HG02759 (cell line): ENCODE results near the gene ADAMTSL3.

Experiments
- ATAC-seq: cut with Tn5 transposase; IDR thresholded peaks from one replicate; pipeline ENCODE4 v1.9.1; 2021; ENCODE audit warnings: mild to moderate bottlenecking, moderate library complexity; ENCODE audit not compliant: unreplicated experiment

Gene ADAMTSL3

DNA sequence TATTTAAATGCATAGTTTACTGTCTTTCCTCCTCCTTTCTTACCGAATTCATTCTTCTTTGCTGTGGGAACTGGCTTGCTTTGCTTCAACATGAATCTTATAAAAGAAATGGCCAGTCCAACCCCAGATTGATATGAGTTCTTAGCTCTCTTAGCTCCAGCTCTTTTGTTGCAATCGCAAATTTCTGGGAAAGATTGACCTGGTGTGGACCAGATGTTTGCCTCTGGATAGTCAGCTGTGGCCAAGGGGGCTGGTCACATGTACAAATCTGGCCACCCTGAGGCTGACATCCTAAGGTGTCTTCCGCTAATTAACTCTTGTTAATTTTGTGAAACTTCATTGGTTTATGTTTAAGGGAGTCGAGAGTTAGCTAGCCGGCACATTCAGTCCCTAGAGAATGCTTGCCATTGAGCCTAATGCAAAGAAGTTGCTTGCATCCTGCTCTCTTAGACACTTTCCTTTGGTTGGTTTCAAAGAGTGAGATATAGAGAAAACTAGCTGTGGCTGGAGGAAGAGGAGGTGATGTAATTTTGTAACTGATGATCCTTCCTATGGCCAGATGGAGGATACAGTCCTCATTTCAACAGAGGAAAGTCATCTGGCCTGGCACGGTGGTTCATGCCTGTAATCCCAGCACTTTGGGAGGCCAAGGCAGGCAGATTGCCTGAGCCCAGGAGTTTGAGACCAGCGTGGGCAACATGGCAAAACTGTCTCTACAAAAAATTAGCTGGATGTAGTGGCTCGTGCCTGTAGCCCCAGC, 162.4 kb downstream of the ADAMTSL3 start:
- ATAC-seq = no peak

GRCh38 chr15:83818591-83818990, 164.7 kb downstream of the ADAMTSL3 start:
- no peak for ATAC-seq

GRCh38 chr15:83830381-83830780, 176.5 kb downstream of the ADAMTSL3 start:
- ATAC-seq = no peak

DNA sequence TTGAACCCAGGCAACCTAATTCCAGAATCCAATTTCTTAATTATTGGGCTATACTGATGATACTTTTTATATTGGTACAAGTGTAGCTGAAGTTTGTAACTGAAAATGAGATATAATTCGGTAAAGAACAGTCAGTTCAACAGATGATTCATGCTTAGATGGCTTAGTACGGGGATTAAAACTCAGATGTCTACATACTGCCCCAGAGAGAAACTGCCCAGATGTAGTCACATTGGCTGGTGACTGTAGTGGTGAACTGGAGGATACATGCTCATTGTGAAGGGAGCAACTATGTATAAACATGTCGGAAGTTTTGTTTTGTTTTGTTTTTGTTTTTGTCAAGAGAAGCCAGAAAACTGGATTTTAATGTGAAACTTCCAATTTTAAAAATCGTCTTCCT, 179.6 kb downstream of the ADAMTSL3 start:
- ATAC-seq = no peak

DNA sequence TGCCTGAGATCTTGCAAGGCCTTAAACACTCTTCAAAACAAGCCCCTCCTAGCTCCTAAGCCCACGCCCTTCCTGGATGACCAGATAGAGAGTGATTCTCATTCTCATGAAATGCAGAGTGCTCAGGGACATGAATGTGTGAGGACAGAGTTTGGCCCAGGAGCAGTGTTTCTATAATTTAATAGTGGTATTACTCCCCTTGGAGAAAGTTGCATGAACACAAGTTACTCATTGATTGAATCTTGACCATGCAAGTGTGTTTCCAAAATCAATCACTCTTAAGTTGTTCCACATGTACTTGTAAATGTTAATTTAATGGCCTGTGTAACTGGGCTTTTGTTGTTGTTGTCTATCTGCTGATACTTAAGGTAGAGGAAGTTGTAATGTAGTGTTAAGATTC, 181.6 kb downstream of the ADAMTSL3 start:
- no peak for ATAC-seq

DNA sequence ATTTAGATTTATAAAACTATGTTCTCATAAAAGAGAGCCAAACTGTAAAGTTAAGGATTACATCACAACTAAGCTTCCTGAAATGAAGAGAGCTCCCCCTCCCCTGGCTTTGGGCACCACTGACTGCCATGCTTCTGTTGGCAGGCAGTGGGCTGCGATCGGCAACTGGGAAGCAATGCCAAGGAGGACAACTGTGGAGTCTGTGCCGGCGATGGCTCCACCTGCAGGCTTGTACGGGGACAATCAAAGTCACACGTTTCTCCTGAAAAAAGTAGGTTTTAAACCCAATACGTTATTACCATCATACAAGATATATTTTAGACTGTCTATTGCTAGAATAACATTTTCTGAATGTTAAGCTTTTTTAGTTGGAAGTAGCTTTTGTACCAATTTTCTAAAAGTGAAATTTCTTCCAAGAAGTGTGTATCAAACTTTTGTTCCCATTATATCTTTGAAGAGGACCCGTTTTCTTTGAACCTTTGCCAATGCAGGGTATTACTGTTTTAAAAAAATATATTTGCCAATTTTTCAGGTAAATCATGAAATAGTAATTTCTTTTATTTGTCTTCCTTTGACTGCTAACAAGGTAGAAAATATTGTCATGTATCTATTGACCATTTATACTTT, 184.1 kb downstream of the ADAMTSL3 start:
- no peak for ATAC-seq

DNA sequence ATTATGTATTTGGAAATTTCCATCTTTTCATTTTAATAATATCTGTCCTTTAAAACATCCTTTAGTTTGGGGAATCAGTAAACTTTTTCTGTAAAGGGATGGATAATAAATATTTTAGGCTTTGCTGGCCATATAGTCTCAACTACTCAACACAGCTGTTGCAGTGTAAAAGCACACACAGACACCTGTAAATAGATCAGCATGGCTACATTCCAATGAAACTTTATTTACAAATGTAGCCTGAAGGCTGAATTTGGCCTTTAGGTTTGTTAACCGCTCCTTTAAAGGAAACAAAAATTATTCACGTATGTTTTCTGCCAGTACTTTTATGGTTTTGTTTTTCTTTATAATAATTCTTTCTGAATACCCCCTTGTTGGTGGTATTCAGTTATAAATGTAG, 184.8 kb downstream of the ADAMTSL3 start:
- no peak for ATAC-seq

GRCh38 chr15:83842281-83842680, 188.4 kb downstream of the ADAMTSL3 start:
- ATAC-seq = no peak

DNA sequence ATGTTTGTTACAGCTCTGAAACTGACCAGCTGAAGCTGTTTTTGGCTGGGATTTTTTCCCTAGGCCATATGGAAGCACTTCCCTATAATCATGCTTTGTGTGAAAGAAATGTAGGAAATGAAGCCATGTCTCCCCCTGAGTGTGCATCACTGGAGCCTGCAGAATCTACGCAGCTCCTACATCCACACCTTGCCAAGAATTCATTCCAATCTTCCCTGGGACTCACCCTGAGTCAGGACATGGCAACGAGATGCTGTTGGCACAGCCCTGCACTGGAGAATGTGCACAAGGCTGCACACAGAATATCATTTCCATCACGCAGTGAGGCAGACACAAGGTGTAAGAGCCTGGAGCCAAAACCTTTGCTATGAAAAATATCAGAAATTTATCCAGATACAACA, 189.5 kb downstream of the ADAMTSL3 start:
- ATAC-seq = no peak

DNA sequence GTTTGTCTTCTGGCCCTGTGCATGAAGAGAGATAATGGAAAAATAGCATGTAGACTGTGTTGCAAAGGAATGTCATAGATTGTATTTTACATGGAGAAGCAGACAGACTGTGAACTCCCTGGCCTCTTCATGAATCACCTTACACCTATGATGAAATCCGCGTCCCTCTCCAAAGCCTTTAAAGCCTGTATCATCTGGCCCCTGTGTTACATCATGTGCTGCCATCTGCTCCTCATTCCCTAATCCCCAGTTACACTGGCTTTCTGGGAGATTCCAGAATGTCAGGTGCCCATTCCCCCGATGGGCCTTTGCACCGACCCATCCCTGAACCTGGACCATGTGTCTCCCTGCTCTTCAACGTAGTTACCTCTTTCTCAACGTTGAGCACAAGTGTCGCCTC, 190.8 kb downstream of the ADAMTSL3 start:
- no peak for ATAC-seq

DNA sequence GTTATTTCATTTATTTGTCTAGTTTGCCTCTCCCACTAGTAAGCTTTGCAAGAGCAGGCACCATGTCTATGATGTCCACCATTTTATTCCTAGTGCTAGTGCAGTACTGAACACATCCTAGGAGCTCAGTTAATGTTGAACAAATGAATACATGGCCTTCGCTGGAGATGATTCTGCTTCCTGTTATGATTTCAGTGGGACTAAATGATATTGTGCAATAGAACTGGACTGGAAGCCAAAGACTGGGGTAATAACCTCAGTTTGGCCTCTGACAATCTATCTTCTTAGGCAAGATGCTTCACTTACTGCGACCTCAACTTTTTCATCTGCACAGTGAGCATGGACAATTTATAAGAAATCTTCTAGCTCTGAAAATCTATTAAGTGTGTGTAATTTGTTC, 191.3 kb downstream of the ADAMTSL3 start:
- ATAC-seq = no peak

- ATAC-seq = no peak
These were observed 192.9 kb downstream of the ADAMTSL3 start for GRCh38 chr15:83846847-83847246.

DNA sequence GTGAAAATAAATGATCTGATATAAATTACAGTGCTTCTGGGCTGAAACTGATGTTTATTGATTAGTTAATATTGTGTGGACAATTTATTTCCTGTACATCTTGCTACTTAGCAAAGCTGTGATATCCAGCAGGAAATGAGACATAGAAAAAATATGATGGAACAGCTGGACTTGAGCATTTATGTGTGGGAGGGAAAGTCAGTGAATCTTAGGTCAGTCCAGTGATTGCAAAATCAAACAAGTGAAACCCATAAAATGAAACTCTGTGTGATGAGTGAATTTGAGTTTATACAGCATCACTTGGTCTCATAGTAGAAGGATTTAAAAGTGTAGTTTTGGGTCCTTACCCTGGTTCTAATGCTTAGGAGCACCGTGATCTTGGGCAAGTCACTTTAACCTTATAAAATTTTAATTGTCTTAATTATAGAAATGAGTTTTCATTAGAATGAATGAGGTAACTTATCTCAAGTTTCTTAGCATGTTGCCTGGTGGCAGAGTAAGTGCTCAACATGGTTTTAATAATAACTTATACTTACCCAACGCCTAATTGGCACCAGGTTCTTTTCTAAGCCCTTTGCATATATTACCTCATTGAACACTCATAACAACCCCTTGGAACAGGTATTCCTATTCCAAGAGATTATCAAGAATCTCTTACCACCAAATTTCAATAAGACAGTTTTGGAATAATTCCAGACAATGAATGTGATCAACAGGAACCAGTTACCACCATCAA, 194.6 kb downstream of the ADAMTSL3 start:
- ATAC-seq = no peak

DNA sequence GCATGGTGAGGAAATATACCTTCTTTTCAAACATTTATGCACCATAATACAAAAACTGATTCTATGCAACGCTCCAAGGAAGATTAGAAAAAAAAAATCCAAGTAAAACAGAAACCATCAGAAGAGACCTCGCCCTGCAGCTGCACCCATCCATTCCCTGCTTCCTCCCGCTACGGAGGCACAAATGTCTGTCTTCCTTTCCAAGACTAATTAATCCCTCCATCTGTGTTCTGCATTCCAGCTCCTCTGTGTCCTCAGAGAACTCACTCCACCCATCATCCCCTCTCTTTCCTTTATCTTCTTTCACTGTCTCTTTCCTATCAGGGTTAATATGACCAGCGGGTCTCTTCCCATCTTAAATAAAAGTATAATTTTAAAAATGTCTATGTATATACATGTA, 196.1 kb downstream of the ADAMTSL3 start:
- no peak for ATAC-seq

GRCh38 chr15:83850501-83851245, 196.8 kb downstream of the ADAMTSL3 start:
- ATAC-seq = no peak

- ATAC-seq = no peak
These were observed 199.3 kb downstream of the ADAMTSL3 start for GRCh38 chr15:83853232-83853631.

DNA sequence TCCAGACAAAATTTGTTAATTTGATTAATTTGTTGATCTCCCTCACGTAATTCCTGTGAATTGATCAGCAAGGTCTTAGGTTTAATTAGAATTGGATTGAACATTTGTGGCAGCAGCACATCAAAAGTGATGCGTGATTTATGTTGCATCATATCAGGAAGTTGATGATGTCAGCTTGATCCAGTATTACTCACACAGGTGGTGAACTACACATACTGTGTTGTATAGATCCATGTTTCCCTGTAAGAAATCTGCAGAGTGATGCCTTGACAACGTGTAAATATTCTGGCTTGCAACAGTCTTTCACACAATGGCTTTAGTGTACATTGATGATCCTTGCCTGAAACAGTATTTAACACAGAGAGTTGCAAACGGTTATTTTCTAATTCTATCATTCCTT, 200.4 kb downstream of the ADAMTSL3 start:
- ATAC-seq = no peak

GRCh38 chr15:83854950-83855707, 201.2 kb downstream of the ADAMTSL3 start:
- ATAC-seq = no peak

DNA sequence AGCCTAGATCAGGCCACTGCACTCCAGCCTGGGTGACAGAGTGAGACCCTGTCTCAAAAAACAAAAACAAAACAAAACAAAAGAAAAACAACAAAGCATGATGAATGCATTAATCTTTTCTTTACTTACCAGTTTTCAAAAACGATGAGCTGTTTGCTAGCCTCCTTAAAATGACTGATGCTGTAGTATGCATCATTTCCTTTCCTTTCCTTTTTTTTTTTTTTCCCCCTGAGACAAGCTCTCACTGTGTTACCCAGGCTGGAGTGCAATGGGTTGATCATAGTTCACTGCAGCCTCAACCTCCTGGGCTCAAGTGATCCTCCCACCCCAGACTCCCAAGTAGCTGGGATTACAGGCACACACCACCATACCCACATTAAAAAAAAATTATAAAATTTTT, 202.0 kb downstream of the ADAMTSL3 start:
- ATAC-seq = no peak

- ATAC-seq = no peak
These were observed 205.0 kb downstream of the ADAMTSL3 start for GRCh38 chr15:83858820-83859505.
